RWPE2 (cell line): ENCODE results near the gene INSC.

Experiments used
- ATAC-seq: fragments of 200-7000 bp; cut with Tn5 transposase; 3 replicates; pipeline ENCODE4 v1.9.1; 2021; ENCODE audit warnings: low read depth
- DNase-seq: peaks from one replicate; pipeline ENCODE4 v3.0.0-alpha.2; 2020; ENCODE audit warnings: low spot score
- H3K27ac ChIP-seq: fragments of 450-650 bp; 2 replicates; pipeline ENCODE4 v1.5.1; 2017; ENCODE audit warnings: mild to moderate bottlenecking; ENCODE audit not compliant: poor library complexity, severe bottlenecking
- H3K27me3 ChIP-seq: fragments of 250-450 bp; sonication (Bioruptor Pico); 2 replicates; pipeline ENCODE4 v1.5.1; 2021; ENCODE audit warnings: mild to moderate bottlenecking, moderate library complexity; ENCODE audit not compliant: insufficient read depth, poor library complexity, severe bottlenecking
- H3K36me3 ChIP-seq: fragments of 250-450 bp; sonication (Bioruptor Pico); 2 replicates; pipeline ENCODE4 v1.5.1; 2020; ENCODE audit warnings: low read depth, mild to moderate bottlenecking, moderate library complexity
- H3K4me1 ChIP-seq: fragments of 250-450 bp; sonication (Bioruptor Pico); 2 replicates; pipeline ENCODE4 v1.5.1; 2021; ENCODE audit warnings: mild to moderate bottlenecking, moderate library complexity; ENCODE audit not compliant: insufficient read depth, poor library complexity, severe bottlenecking
- H3K4me3 ChIP-seq: fragments of 250-450 bp; sonication (Bioruptor Pico); 2 replicates; pipeline ENCODE4 v1.5.1; 2021; ENCODE audit warnings: mild to moderate bottlenecking, moderate library complexity; ENCODE audit not compliant: severe bottlenecking
- H3K9me3 ChIP-seq: fragments of 250-450 bp; sonication (Bioruptor Pico); 2 replicates; pipeline ENCODE4 v1.5.1; 2021; ENCODE audit warnings: mild to moderate bottlenecking, moderate library complexity; ENCODE audit not compliant: severe bottlenecking
- TF ChIP-seq, protein P1 (sequence below): fragments of 450-650 bp; IDR thresholded peaks from one replicate; pipeline ENCODE4 v1.5.1; 2017; ENCODE audit warnings: mild to moderate bottlenecking, moderate library complexity; ENCODE audit not compliant: poor library complexity, severe bottlenecking

INSC gene

GRCh38 chr11:15286465-15286864 is 171.7 kb downstream of the INSC start:
- H3K9me3 ChIP-seq = no peaks in the 10 kb centered on the region
- H3K4me1 ChIP-seq = no peaks in the 10 kb centered on the region
- TF ChIP-seq, protein P1, sequence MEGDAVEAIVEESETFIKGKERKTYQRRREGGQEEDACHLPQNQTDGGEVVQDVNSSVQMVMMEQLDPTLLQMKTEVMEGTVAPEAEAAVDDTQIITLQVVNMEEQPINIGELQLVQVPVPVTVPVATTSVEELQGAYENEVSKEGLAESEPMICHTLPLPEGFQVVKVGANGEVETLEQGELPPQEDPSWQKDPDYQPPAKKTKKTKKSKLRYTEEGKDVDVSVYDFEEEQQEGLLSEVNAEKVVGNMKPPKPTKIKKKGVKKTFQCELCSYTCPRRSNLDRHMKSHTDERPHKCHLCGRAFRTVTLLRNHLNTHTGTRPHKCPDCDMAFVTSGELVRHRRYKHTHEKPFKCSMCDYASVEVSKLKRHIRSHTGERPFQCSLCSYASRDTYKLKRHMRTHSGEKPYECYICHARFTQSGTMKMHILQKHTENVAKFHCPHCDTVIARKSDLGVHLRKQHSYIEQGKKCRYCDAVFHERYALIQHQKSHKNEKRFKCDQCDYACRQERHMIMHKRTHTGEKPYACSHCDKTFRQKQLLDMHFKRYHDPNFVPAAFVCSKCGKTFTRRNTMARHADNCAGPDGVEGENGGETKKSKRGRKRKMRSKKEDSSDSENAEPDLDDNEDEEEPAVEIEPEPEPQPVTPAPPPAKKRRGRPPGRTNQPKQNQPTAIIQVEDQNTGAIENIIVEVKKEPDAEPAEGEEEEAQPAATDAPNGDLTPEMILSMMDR = no peak
- no peaks in the 10 kb centered on the region for H3K36me3 ChIP-seq
- H3K4me3 ChIP-seq = no peak overlapping the region
- DNase-seq (no peak), ATAC-seq (peak; percentile 17; the same call in 1 of the 3 replicates)
- no peak overlapping the region for H3K27ac ChIP-seq
- H3K27me3 ChIP-seq = no peaks in the 10 kb centered on the region

DNA sequence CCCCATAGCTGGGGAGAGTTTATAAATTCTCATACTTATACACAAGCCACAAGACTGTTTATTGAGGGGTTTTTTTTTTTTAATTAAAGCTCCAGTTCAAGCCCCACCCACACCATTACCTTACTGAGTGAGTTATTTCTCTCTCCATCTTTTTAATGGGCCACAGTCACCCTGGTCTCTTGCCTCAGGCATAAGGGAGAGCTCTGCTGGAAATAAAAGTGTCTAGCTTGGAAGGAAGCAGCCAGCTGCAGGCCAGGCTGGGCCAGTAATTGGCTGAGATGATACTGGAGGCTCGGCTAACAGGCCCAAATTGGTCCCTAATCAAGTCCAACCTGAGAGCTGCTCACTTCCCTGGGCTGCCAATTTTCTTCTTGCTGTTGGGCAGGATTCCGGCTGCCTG is 174.1 kb downstream of the INSC start:
- TF ChIP-seq, protein P1 = no peak
- Histone ChIP-seq H3K36me3 (no peaks in the 10 kb centered on the region), H3K9me3 (no peaks in the 10 kb centered on the region), H3K4me1 (no peaks in the 10 kb centered on the region), H3K27ac (no peak overlapping the region), H3K4me3 (no peak overlapping the region), H3K27me3 (no peaks in the 10 kb centered on the region)
- no peak for ATAC-seq
- no peak for DNase-seq

DNA sequence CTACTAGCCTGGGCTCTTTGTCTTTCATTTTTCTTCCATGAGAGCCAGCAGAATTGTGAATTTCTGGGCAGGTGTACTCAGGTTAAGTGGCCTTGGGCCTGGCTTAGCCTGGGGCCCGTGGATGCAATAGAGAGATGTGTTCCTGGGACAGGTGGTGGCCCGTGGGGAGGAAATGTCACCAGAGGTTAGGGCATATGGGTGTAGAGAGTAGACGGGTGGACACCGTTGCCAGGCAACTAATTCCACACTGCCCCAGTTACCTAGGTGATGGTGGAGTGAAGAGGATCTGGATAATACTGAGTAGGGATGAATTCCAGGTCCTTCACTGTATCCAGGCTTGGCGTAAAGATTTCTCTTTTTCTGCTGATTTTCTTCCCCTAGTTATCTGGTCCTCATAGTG is 175.0 kb downstream of the INSC start:
- no peak overlapping the region for H3K27ac ChIP-seq
- H3K9me3 ChIP-seq = no peaks in the 10 kb centered on the region
- no peaks in the 10 kb centered on the region for H3K27me3 ChIP-seq
- ATAC-seq (no peak), DNase-seq (no peak)
- no peaks in the 10 kb centered on the region for H3K4me1 ChIP-seq
- H3K36me3 ChIP-seq = no peaks in the 10 kb centered on the region
- TF ChIP-seq, protein P1 = no peak
- no peak overlapping the region for H3K4me3 ChIP-seq

GRCh38 chr11:15291885-15292284 is 177.2 kb downstream of the INSC start:
- Histone ChIP-seq H3K9me3 (no peaks in the 10 kb centered on the region), H3K36me3 (no peaks in the 10 kb centered on the region), H3K27me3 (no peaks in the 10 kb centered on the region), H3K4me3 (no peak overlapping the region), H3K27ac (no peak overlapping the region), H3K4me1 (no peaks in the 10 kb centered on the region)
- ATAC-seq = no peak
- DNase-seq = no peak
- TF ChIP-seq, protein P1 = no peak

GRCh38 chr11:15293975-15294620 is 179.4 kb downstream of the INSC start:
- H3K4me3 ChIP-seq = no peak overlapping the region
- H3K9me3 ChIP-seq = no peaks in the 10 kb centered on the region
- DNase-seq (no peak), ATAC-seq (no peak)
- H3K4me1 ChIP-seq = no peaks in the 10 kb centered on the region
- H3K36me3 ChIP-seq = no peaks in the 10 kb centered on the region
- no peak overlapping the region for H3K27ac ChIP-seq
- TF ChIP-seq, protein P1 = no peak
- no peaks in the 10 kb centered on the region for H3K27me3 ChIP-seq
